ENCODE data around the gene PEX11A. TPM values are rescaled to one million over a fixed set of nuclear protein-coding genes. Genes with fewer than 3 reads are reported as not detected.

The PEX11A gene
- total and polyA plus RNA-seq, 4 experiments from 2014 or later, result 0.78 to 3.0 (median 2.8) TPM

DNA sequence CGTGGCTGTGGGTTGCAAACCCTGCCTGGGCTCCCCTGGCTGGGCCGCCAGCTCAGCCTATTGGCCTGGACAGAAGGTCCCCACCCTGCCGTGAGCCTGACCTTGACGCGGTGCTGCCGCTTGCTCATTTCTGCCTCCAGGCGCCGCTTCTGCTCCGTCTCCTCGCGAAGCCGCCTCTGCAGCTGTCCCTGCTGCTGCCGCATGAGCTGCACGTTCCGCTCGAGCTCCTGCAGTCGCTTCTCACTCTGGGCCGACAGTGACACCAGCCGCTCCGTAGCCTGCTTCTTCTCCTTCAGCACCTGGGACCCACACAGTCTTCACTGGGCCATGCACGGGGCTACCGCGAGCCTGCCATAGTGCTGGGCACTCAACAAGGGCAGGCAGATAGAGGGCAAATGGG, 57.0 kb downstream of the PEX11A start:
- H3K36me3 ChIP-seq (ENCODE audit: insufficient read depth, low read length), result no peaks in the 10 kb centered on the region

DNA sequence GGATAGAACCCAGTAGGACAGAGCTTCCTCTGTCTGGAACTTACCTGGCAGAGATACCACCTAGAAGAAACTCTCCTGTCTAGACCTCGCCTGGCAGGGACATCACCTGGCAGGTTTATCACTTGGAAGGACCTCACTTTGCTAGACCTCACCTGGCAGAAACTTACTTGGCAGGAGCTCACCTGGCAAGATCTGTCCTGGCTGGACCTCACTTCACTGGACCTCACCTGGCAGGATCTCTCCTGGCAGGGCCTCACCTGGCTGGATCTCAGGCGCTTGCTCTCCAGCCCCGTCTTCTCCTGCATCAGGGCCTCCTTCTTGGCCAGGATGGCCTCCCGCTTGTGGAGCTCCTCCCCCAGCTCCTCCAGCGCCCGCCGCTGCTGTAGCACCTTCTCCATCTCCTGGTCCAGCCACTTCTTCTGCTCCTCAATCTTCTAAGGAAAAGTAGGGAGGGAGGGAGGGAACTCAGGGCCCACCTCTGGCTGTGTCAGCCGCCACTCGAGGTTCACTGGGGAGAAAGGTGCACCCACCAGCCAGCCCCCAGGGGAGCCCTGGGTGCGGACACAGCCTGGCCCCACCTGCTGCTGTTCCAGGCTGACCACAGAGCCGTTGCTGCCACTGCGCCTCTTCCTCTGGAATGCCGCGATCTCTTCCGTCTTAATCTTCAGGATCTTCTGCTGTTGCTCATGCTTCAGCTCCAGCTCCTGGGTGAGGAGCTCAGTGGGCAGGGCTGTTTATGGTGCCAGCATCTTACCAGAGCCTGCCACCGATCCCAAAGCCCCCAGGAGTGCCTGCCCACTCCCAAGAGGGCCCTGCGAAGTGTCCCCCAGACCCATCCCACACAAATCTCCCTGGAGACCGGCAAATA, 57.8 kb downstream of the PEX11A start:
- POLR2A ChIA-PET (ENCODE audit: partially characterized antibody), result no interaction called here

More for the DNA sequence above, 57.0 kb downstream of the PEX11A start:
- no peaks in the 10 kb centered on the region for H3K27me3 ChIP-seq (ENCODE audit: insufficient read depth, low read length)
- DNase-seq, result no peak
- H3K4me3 ChIP-seq (ENCODE audit: low read length in 2 of 2), result no peak overlapping the region
- no peak overlapping the region for H3K27ac ChIP-seq (ENCODE audit: low read depth, low read length)
- no peaks in the 10 kb centered on the region for H3K36me3 Mint-ChIP-seq
- H3K27me3 Mint-ChIP-seq, result peaks cover 0 to 2% of the 10 kb centered on the region in 2 donors
- H3K9me3 Mint-ChIP-seq, result peaks cover 0 to 2% (median 0%) of the 10 kb centered on the region in 8 donors
- no peaks in the 10 kb centered on the region for H3K4me1 Mint-ChIP-seq
- H3K4me3 Mint-ChIP-seq, result no peak overlapping the region
- ChIA-PET POLR2A (ENCODE audit: partially characterized antibody) (no interaction called here), CTCF (ENCODE audit: partially characterized antibody) (no interaction called here)
- no peaks in the 10 kb centered on the region for H3K4me1 ChIP-seq (ENCODE audit: insufficient read depth, low read length)
- no peaks in the 10 kb centered on the region for H3K9me3 ChIP-seq (ENCODE audit: control insufficient read depth in 1 of 2, low read length in 2 of 2)
- H3K27ac Mint-ChIP-seq, result no peak overlapping the region
- intact Hi-C loops (cut with micrococcal nuclease), result no loop called here

DNA sequence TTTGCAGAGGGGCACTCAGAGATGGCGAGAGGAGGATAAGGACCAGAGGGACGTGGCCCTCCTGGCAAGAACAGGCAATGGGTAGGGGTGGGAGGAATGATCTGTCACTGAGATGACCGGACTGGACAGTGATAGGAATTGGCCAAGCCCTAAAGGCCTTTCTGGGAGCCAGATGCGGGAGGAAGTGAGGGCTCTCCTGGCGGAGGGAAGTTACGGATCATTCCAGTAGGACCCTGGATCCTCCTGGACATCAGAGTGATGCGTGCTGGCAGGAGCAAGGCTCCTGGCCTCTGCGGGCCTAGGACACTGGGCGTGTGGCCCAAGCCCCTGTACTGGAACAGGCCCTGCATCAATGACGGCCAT, 58.7 kb downstream of the PEX11A start:
- Mint-ChIP-seq H3K27me3 (peaks cover 0 to 2% of the 10 kb centered on the region in 2 donors), H3K4me3 (no peak overlapping the region), H3K36me3 (no peaks in the 10 kb centered on the region), H3K27ac (no peak overlapping the region), H3K4me1 (no peaks in the 10 kb centered on the region), H3K9me3 (peaks cover 0 to 2% (median 0%) of the 10 kb centered on the region in 8 donors)
- Histone ChIP-seq H3K27ac (ENCODE audit: low read depth, low read length) (no peak overlapping the region), H3K27me3 (ENCODE audit: insufficient read depth, low read length) (no peaks in the 10 kb centered on the region), H3K4me1 (ENCODE audit: insufficient read depth, low read length) (no peaks in the 10 kb centered on the region), H3K9me3 (ENCODE audit: control insufficient read depth in 1 of 2, low read length in 2 of 2) (no peaks in the 10 kb centered on the region), H3K36me3 (ENCODE audit: insufficient read depth, low read length) (no peaks in the 10 kb centered on the region), H3K4me3 (ENCODE audit: low read length in 2 of 2) (no peak overlapping the region)
- DNase-seq, result no peak
- intact Hi-C loops (cut with micrococcal nuclease), result no loop called here
- ChIA-PET POLR2A (ENCODE audit: partially characterized antibody) (no interaction called here), CTCF (ENCODE audit: partially characterized antibody) (interaction anchor here (0.7 kb wide), 1 partner anchor 20 kb away, joined by 3 read pairs; no protein-coding TSS in a partner anchor)

More for the DNA sequence above, 57.8 kb downstream of the PEX11A start:
- intact Hi-C loops (cut with micrococcal nuclease), result no loop called here
- Mint-ChIP-seq H3K27ac (no peak overlapping the region), H3K4me1 (no peaks in the 10 kb centered on the region), H3K27me3 (peaks cover 0 to 2% of the 10 kb centered on the region in 2 donors), H3K36me3 (no peaks in the 10 kb centered on the region), H3K9me3 (peaks cover 0 to 2% (median 0%) of the 10 kb centered on the region in 8 donors), H3K4me3 (no peak overlapping the region)
- CTCF ChIA-PET (ENCODE audit: partially characterized antibody), result interaction anchor here (0.7 kb wide), 1 partner anchor 19 kb away, joined by 3 read pairs; no protein-coding TSS in a partner anchor
- Histone ChIP-seq H3K27ac (ENCODE audit: low read depth, low read length) (no peak overlapping the region), H3K9me3 (ENCODE audit: control insufficient read depth in 1 of 2, low read length in 2 of 2) (no peaks in the 10 kb centered on the region), H3K4me3 (ENCODE audit: low read length in 2 of 2) (no peak overlapping the region), H3K36me3 (ENCODE audit: insufficient read depth, low read length) (no peaks in the 10 kb centered on the region), H3K27me3 (ENCODE audit: insufficient read depth, low read length) (no peaks in the 10 kb centered on the region), H3K4me1 (ENCODE audit: insufficient read depth, low read length) (no peaks in the 10 kb centered on the region)
- no peak for DNase-seq

Other genes starting within 250 kb of the PEX11A start
- gene RHCG, start 194.2 kb downstream of the PEX11A start, total RNA-seq, result not detected
- gene RHCG, start 194.2 kb downstream of the PEX11A start, polyA plus RNA-seq, result not detected
- gene TICRR, start 115.3 kb downstream of the PEX11A start, total RNA-seq, result under 1 TPM; 0.12 to 0.14 TPM
- gene TICRR, start 115.3 kb downstream of the PEX11A start, polyA plus RNA-seq, result under 1 TPM in 1 of 2 donors, not detected in 1; 0.07 TPM
- not detected for gene KIF7, start 35.3 kb downstream of the PEX11A start, total RNA-seq
- not detected for gene KIF7, start 35.3 kb downstream of the PEX11A start, polyA plus RNA-seq
- 1 to 10 TPM in 1 of 2 experiments, under 1 TPM in 1; 0.44 to 1.2 TPM for gene PLIN1, start 11.4 kb downstream of the PEX11A start, total RNA-seq
- under 1 TPM in 1 of 2 donors, not detected in 1; 0.46 TPM for gene PLIN1, start 11.4 kb downstream of the PEX11A start, polyA plus RNA-seq
- not detected for gene WDR93, start 57 bp upstream of the PEX11A start, total RNA-seq
- not detected for gene WDR93, start 57 bp upstream of the PEX11A start, polyA plus RNA-seq
- gene MESP1, start 60.5 kb upstream of the PEX11A start, total RNA-seq, result under 1 TPM; 0.53 to 0.79 TPM
- 1 to 10 TPM in 1 of 2 donors, under 1 TPM in 1; 0.69 to 1.2 TPM for gene MESP1, start 60.5 kb upstream of the PEX11A start, polyA plus RNA-seq
- gene MESP2, start 85.6 kb upstream of the PEX11A start, total RNA-seq, result not detected
- gene MESP2, start 85.6 kb upstream of the PEX11A start, polyA plus RNA-seq, result not detected
- gene ANPEP, start 124.1 kb upstream of the PEX11A start, total RNA-seq, result 1 to 10 TPM; 1.9 to 2.2 TPM
- gene ANPEP, start 124.1 kb upstream of the PEX11A start, polyA plus RNA-seq, result not detected
- gene AP3S2, start 203.2 kb upstream of the PEX11A start, total RNA-seq, result 10 to 100 TPM; 34.3 to 36.6 TPM
- 10 to 100 TPM; 34.1 to 37.3 TPM for gene AP3S2, start 203.2 kb upstream of the PEX11A start, polyA plus RNA-seq
- under 1 TPM; 0.11 to 0.26 TPM for gene ARPIN, start 222.2 kb upstream of the PEX11A start, total RNA-seq
- not detected for gene ARPIN, start 222.2 kb upstream of the PEX11A start, polyA plus RNA-seq